HL-60 (cell line): Measurements from ENCODE around the gene DEFB124.
"Not testable (repeated sequence)": the region's sequence is repeated elsewhere in the genome, so short reads cannot be mapped to it uniquely, and the experiment has no call there.

ENCODE experiments used
- DNase-seq, 2 experiments: peaks; one replicate each; pipeline ENCODE4 v3.0.0-alpha.2; 2010 to 2020; ENCODE audit warnings: low read depth in 1 of 2, low spot score in 1 of 2
- H3K27ac ChIP-seq: fragments of 250-450 bp; sonication (Bioruptor Pico); replicated peaks from 2 replicates; pipeline ENCODE4 v1.5.1; 2020; ENCODE audit warnings: mild to moderate bottlenecking, moderate library complexity
- H3K27me3 ChIP-seq: fragments of 250-450 bp; sonication (Bioruptor Pico); 2 replicates; pipeline ENCODE4 v1.5.1; 2021; ENCODE audit warnings: mild to moderate bottlenecking, moderate library complexity; ENCODE audit not compliant: insufficient read depth, poor library complexity, severe bottlenecking
- H3K4me3 ChIP-seq: replicated peaks from 2 replicates; pipeline ENCODE4 v1.5.1; 2011; ENCODE audit warnings: mild to moderate bottlenecking, control low read depth, low read length; ENCODE audit not compliant: insufficient read depth
- CTCF ChIP-seq: IDR thresholded peaks from one replicate; pipeline ENCODE4 v1.5.1; 2011; ENCODE audit warnings: low read length, control low read depth, inconsistent platforms; ENCODE audit not compliant: insufficient read depth
- GABPA ChIP-seq: IDR thresholded peaks from 2 replicates; pipeline ENCODE4 v1.6.1; 2012; ENCODE audit warnings: low read depth
- POLR2AphosphoS5 ChIP-seq: IDR thresholded peaks from 2 replicates; pipeline ENCODE4 v1.6.1; 2012; ENCODE audit warnings: low read depth
- REST ChIP-seq: IDR thresholded peaks from 2 replicates; pipeline ENCODE4 v1.6.1; 2012; ENCODE audit warnings: low read depth; ENCODE audit not compliant: insufficient replicate concordance
- SPI1 ChIP-seq: IDR thresholded peaks from 2 replicates; pipeline ENCODE4 v1.6.1; 2012; ENCODE audit warnings: low read depth, mild to moderate bottlenecking, borderline replicate concordance

DEFB124 gene

GRCh38 chr20:31502884-31503673, 28.2 kb upstream of the DEFB124 start:
- peak in 1 of 2 experiments; percentile 66 for DNase-seq
- peak; percentile 84 for TF ChIP-seq CTCF
- not testable (repeated sequence) for H3K27me3 ChIP-seq, H3K27ac ChIP-seq, H3K4me3 ChIP-seq

GRCh38 chr20:31500527-31500926, 25.6 kb upstream of the DEFB124 start:
- no peak for TF ChIP-seq POLR2AphosphoS5
- TF ChIP-seq CTCF, result no peak
- TF ChIP-seq GABPA, result no peak
- TF ChIP-seq REST, result no peak
- H3K27me3 ChIP-seq, result peaks cover 4% of the 10 kb centered on the region
- H3K4me3 ChIP-seq, result no peak overlapping the region
- H3K27ac ChIP-seq, result no peak overlapping the region
- no peak for DNase-seq

GRCh38 chr20:31497838-31498540, 23.1 kb upstream of the DEFB124 start:
- no peak for TF ChIP-seq GABPA
- no peak for TF ChIP-seq REST
- TF ChIP-seq SPI1, result no peak
- no peak for TF ChIP-seq POLR2AphosphoS5
- TF ChIP-seq CTCF, result no peak
- H3K4me3 ChIP-seq, result no peak overlapping the region
- no peak overlapping the region for H3K27ac ChIP-seq
- DNase-seq, result no peak
- peaks cover 4% of the 10 kb centered on the region for H3K27me3 ChIP-seq
